Activated gamma-delta T cell treated with anti-CD3 and anti-CD28 coated beads, Interleukin-2, amount 50 U/mL, for 16 hours (primary cell): ENCODE data around the gene CCDC134.
A peak's percentile ranks its signal among the peaks of the same experiment; 100 is the strongest.
"Not testable (repeated sequence)": the region's sequence is repeated elsewhere in the genome, so short reads cannot be mapped to it uniquely, and the experiment has no call there.

Experiments used
- DNase-seq: peaks from one replicate; pipeline ENCODE4 v3.0.0-alpha.2; 2020; ENCODE audit warnings: low read depth

The CCDC134 gene

DNA sequence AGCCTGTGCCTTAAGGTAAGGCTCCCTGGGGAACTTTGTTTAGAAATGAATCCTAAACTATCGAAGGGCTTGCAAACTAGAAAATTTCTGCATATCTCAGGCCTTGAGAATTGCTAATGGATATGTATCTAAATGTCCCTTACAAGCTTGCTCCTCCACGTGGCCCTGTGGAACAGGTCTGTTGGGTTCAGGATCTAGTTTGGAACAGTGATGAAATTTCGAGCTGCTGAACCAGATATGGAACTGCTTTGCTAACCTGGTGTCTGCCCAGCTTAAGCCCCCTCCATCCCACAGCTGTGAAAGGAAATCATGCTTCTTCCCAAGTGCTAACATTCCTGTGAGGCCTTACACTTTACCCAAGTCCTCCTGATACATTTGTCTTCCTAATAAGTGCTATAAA, 44.0 kb downstream of the CCDC134 start:
- DNase-seq = no peak

DNA sequence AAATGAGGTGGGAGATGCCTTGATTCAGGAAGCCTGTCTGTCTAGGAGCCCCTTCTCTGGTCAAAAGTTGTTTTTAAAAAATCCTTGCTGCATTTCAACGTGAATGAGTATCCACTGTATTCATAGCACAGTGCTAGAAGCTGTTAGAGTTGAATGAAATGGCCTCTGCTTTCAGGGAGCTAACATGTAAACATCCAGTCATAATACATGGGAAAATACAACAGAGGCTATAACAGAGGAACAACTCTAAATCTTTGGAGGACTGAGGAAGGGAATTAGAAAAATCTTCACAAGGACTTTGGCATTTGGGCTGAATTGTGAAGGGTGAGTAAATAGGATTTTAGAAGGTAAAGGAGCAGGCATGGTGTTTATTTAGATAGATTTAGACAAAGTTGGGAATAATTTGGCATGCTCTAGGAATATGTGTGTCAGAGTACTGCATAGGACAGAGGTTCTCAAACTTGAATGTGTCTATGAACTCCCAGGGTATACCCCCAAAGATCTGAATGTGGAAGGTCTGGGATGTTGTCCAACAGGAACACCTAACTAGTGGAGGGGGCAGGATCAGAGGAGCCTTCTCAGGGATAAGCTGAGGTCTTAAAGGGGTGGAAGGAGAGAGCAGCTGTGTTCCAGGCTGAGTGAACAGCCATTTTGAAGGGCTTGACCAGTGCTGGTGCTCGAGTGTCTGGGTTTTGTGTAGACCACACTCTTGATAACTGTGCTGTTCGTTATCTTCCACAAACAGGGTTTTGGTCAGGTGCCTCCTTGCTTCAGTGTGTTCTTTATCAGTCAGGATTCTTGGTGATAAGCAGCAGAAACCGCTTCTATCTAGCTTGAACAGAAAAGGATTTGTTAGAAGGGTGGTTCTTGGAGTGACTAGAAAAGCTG, 45.1 kb downstream of the CCDC134 start:
- no peak for DNase-seq

GRCh38 chr22:41846268-41846987, 45.9 kb downstream of the CCDC134 start:
- DNase-seq = no peak

DNA sequence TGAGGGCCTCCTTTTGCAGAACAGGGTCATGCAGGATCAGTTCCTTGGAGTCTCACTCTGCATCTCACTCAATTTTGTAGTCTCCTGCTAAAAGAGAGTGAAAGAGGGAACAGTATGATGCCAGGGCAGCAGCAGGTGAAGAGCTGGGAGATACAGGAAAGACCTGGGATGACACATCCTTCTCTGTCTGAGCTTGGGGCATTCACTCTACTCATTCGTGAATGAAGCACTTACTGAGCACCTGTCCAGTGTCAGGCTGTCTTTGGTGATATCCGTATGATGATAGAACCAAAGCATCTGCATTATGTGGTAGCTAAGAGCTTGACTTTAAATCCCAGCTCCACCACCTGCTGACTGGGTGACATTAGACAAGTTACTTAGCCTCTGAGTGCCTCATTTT, 46.8 kb downstream of the CCDC134 start:
- DNase-seq = no peak

GRCh38 chr22:41848468-41848867, 48.0 kb downstream of the CCDC134 start:
- DNase-seq = no peak

GRCh38 chr22:41856469-41856868, 56.0 kb downstream of the CCDC134 start:
- DNase-seq = no peak

DNA sequence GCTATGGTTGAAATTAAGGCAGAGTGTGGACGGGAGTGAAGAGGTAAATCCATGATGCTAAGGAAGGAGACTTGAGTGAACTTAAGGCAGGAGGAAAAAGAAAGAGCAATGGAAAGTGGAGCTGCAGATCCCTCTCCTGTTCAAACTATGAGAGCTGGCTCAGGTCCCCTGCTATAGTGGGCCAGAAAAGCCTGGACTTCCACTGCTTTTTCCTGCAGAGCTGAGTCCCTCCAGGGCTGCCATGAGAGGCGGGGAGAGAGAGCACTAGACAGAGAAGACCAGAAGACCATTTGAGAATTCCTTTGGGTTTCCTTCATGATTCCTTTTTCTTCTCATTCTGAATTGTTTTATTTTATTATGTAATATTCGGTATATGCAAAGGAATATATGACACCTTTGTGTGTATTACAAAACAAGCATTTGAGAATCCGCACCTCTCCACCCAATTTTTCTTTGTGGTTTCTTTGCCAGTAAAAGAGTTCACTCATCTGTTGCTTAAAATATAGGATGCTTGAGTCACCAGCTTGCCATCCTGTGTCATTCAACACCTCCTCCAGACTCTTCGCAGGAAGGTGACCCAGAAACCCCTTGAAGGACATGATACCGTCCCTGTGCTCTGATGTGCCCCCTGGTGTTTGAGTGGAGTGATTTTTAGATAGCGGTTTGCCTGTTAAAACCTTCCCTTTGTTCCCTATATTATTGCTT, 56.8 kb downstream of the CCDC134 start:
- DNase-seq = peak; percentile 76

DNA sequence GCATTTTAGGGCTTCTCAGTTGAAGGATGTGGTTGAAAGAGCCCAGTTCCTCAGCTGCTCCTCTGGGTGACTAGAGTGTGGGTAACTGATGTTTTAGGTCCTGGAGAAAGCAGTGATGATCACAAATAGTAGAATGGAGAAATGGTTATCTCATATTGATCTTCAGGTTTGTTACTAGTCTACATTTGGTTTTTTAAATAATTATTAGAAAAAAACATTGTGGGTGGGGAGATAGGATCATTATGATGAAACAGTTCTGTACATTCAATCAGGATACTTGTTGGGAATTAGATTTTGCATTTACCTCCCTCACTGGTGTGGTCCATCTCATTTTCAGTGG, 57.4 kb downstream of the CCDC134 start:
- DNase-seq = no peak

DNA sequence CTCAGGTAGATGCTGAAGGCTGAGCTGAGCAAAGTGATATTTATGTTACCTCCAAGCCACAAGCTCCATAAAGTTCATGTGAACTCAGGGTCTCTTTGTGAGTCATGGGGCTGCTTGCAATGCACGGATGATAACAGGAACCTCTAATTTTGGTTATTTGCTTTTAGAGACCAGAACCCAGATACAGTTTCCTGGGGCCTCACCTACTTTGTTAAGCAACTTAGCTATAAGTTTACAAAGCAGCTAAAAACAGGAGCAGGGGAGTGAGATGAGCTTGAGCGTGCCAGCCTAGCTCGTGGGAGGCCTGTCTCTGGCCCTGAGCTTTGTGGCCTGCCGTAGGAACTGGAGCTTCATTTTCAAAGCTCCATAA, 61.7 kb downstream of the CCDC134 start:
- peak; percentile 36 for DNase-seq

DNA sequence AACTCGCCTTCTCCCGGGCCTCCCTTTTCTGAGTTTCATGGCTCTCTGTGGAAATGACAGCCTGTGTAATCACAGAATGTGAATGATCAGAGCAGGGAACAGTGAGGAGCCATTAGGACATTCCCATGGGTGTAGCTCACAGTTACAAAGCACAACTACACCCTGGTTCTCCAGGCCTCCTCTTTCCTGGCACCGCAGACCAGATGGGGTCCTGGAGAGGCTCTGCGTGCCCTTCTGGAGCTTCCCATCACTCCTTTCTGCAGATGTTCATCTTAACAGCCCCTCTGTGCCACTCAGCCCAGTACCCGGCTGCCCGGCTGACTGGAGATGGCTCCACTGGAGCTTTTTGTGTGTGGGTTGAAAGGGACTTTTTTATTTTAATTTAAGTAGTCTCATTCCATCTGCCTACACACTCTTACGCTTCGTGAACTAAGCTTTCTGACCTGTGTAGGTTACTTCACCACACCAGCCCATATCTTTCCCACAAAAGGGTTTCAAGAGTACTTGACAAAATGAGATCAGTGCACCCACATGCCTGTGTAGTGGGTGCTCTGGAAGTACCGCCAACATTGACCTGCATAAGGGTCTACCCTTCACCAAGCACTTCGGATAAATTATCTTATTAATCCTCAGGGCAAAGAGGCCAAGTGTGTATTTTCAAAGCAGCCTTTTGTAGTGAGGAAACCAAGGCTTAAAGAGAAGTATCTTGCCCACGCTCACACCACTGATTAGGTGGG, 62.2 kb downstream of the CCDC134 start:
- DNase-seq = peak; percentile 33

- DNase-seq = no peak
Observed at GRCh38 chr22:41863472-41863871, 63.0 kb downstream of the CCDC134 start.

DNA sequence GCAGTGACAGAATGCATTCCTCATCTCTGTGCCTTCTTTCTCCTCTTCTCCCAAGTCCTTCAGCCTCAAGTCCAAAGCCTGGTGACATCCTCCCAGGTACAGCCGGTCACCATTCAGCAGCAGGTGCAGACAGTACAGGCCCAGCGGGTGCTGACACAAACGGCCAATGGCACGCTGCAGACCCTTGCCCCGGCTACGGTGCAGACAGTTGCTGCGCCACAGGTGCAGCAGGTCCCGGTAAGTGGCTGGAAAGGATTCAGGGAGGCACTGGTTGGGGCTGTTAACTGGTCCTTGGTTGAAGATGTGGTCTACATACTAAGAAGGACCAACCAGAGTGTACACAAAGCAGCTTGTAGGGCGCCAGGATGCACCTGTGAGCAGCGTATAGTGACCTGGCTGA, 68.1 kb downstream of the CCDC134 start:
- DNase-seq = no peak

DNA sequence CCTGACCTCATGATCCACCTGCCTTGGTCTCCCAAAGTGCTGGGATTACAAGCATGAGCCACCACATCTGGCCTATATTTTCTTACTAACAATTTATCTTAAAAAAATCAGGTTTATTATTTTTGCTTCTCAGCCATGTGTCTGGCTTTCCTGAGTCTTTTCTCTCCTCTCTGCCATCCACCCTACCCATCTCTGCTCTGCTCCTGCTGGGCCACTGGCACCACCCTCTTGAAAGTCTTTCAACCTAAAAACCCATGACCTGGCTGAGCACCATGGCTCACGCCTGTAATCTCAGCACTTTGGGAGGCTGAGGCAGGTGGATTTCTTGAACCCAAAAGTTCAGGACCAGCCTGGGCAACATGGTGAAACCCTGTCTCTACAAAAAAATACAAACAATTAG, 69.6 kb downstream of the CCDC134 start:
- DNase-seq = not testable (repeated sequence)

DNA sequence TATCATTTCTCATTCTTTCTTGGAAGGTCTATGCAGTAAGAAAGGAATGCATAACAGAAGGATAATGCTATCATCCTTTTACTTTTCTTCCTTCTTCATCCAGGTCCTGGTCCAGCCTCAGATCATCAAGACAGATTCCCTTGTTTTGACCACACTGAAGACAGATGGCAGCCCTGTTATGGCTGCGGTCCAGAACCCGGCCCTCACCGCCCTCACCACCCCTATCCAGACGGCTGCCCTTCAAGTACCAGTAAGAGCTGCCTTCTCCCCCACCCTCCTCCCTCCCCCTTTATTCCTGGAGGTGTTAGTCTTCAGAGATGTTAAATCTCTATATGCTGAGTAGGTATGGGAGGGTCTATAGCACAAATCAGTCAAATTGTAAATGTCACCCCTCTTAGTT, 70.3 kb downstream of the CCDC134 start:
- DNase-seq = no peak

- DNase-seq = no peak
Observed at GRCh38 chr22:41873391-41873790, 72.9 kb downstream of the CCDC134 start.

- no peak for DNase-seq
Observed at GRCh38 chr22:41874090-41874489, 73.6 kb downstream of the CCDC134 start.

DNA sequence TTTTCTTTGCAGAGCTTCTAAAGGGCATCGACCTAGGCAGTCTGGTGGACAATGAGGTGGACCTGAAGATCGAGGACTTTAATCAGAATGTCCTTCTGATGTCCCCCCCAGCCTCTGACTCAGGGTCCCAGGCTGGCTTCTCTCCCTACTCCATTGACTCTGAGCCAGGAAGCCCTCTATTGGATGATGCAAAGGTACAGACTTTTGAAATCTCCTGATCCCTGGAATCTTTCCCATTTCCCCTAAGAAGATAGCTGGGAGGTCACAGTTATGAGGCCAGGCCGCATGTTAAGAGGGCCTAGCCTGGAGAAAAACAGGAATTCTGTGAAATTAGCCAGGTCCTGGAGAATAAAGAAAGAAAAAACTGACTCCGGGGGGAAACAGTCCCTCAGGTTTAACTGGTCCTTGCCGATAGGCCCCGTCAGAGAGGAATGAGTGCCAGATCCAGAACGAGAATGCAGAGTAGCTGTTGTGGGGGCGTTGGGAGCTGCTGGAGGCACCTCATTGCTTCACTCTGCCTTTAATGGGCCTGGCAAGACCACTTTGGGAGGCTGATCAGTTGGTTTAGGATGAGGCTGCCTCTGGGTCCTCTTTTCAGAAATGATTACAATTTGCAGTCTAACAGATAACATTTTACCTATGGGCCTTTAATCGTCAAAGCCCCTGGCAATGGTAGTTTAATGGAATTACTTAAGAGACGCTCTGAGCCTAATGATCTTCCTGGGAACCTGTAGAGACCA, 75.2 kb downstream of the CCDC134 start:
- DNase-seq = no peak
